SU-DHL-6 (cell line): ENCODE measurements around the gene CIB2.

ENCODE experiments used
- H2AFZ ChIP-seq: fragments of 200-600 bp; sonication (generic); 2 replicates; pipeline ENCODE4 v1.6.1; 2014; ENCODE audit warnings: low read depth, mild to moderate bottlenecking, moderate library complexity, mixed read lengths, antibody characterized with exemption, low read length; ENCODE audit not compliant: severe bottlenecking
- H3F3A ChIP-seq: fragments of 200-600 bp; shearing (Covaris generic); 2 replicates; pipeline ENCODE4 v1.6.0; 2016; ENCODE audit warnings: antibody characterized with exemption, mild to moderate bottlenecking; ENCODE audit not compliant: insufficient read depth
- H3K27ac ChIP-seq: fragments of 200-600 bp; sonication (generic); 2 replicates; pipeline ENCODE4 v1.5.1; 2016; ENCODE audit warnings: low read depth, mild to moderate bottlenecking, low read length, moderate library complexity, mixed read lengths
- H3K27me3 ChIP-seq: fragments of 200-600 bp; sonication (generic), shearing (Covaris generic); 2 replicates; pipeline ENCODE4 v1.6.0; 2014; ENCODE audit warnings: mild to moderate bottlenecking, low read length
- H3K36me3 ChIP-seq: fragments of 200-600 bp; sonication (generic); 2 replicates; pipeline ENCODE4 v1.6.1; 2014; ENCODE audit warnings: mild to moderate bottlenecking, low read length, mixed read lengths
- H3K4me2 ChIP-seq: fragments of 300-600, 200-600 bp; shearing (Covaris generic), sonication (generic); 2 replicates; pipeline ENCODE4 v1.6.0; 2014; ENCODE audit warnings: low read length, low read depth, mild to moderate bottlenecking; ENCODE audit not compliant: poor library complexity, severe bottlenecking
- H3K4me3 ChIP-seq: fragments of 200-600 bp; sonication (generic); 2 replicates; pipeline ENCODE4 v1.5.1; 2014; ENCODE audit warnings: antibody characterized with exemption, low read length, mild to moderate bottlenecking, mixed read lengths; ENCODE audit not compliant: insufficient read depth, poor library complexity, severe bottlenecking
- H3K79me2 ChIP-seq: fragments of 200-600 bp; sonication (generic); 2 replicates; pipeline ENCODE4 v1.6.1; 2014; ENCODE audit warnings: mild to moderate bottlenecking, low read length, moderate library complexity; ENCODE audit not compliant: insufficient read depth
- H3K9ac ChIP-seq: fragments of 200-600 bp; sonication (generic); 2 replicates; pipeline ENCODE4 v1.7.0; 2014; ENCODE audit warnings: mild to moderate bottlenecking, low read length
- H3K9me2 ChIP-seq: fragments of 200-600 bp; sonication (generic); replicated peaks from 2 replicates; pipeline ENCODE4 v1.6.1; 2014; ENCODE audit warnings: low read length; ENCODE audit not compliant: insufficient read depth
- H3K9me3 ChIP-seq: fragments of 200-600 bp; sonication (generic); 2 replicates; pipeline ENCODE4 v1.6.1; 2014; ENCODE audit warnings: low read length, mixed read lengths; ENCODE audit not compliant: insufficient read depth
- H4K20me1 ChIP-seq: fragments of 200-600 bp; sonication (generic); 2 replicates; pipeline ENCODE4 v1.6.1; 2014; ENCODE audit warnings: low read depth, mild to moderate bottlenecking, antibody characterized with exemption, low read length, moderate library complexity, mixed read lengths
- CTCF ChIP-seq: fragments of 200-600 bp; sonication (generic); IDR thresholded peaks from one replicate; pipeline ENCODE4 v1.5.1; 2017; ENCODE audit warnings: antibody characterized with exemption, mild to moderate bottlenecking, low read length, moderate library complexity; ENCODE audit not compliant: insufficient read depth, poor library complexity, severe bottlenecking
- EZH2phosphoT487 ChIP-seq: fragments of 200-600 bp; sonication (generic), shearing (Covaris generic); conservative IDR thresholded peaks from 2 replicates; pipeline ENCODE4 v1.6.1; 2018; ENCODE audit warnings: mild to moderate bottlenecking, antibody characterized with exemption, low read length, moderate library complexity, mixed read lengths

The CIB2 gene

GRCh38 chr15:78077871-78078210 lies 53.4 kb downstream of the CIB2 start:
- no peaks in the 10 kb centered on the region for H3K9me3 ChIP-seq
- peak overlapping the region; percentile 52 for H3K4me3 ChIP-seq
- H3K27me3 ChIP-seq = no peaks in the 10 kb centered on the region
- no peak overlapping the region for H3K27ac ChIP-seq
- H2AFZ ChIP-seq = peak overlapping the region; percentile 88
- no peaks in the 10 kb centered on the region for H3K36me3 ChIP-seq
- H3K79me2 ChIP-seq = peaks cover 6% of the 10 kb centered on the region; the same call in 1 of the 2 replicates
- peak overlapping the region; percentile 43 for H3K9ac ChIP-seq
- TF ChIP-seq CTCF (no peak), EZH2phosphoT487 (no peak)
- H3F3A ChIP-seq = no peaks in the 10 kb centered on the region
- H3K9me2 ChIP-seq = no peaks in the 10 kb centered on the region
- peak overlapping the region; percentile 61 for H3K4me2 ChIP-seq
- no peaks in the 10 kb centered on the region for H4K20me1 ChIP-seq

- H3K9me3 ChIP-seq = no peaks in the 10 kb centered on the region
- H4K20me1 ChIP-seq = no peaks in the 10 kb centered on the region
- TF ChIP-seq EZH2phosphoT487 (no peak), CTCF (no peak)
- no peaks in the 10 kb centered on the region for H3K27me3 ChIP-seq
- no peaks in the 10 kb centered on the region for H3F3A ChIP-seq
- peak within 1 kb of the TSS; percentile 71 for H3K9ac ChIP-seq
- peaks cover 6% of the 10 kb centered on the region; the same call in 1 of the 2 replicates for H3K79me2 ChIP-seq
- H2AFZ ChIP-seq = peak within 1 kb of the TSS; percentile 88
- no peak within 1 kb of the TSS for H3K27ac ChIP-seq
- no peaks in the 10 kb centered on the region for H3K36me3 ChIP-seq
- H3K4me2 ChIP-seq = peak within 1 kb of the TSS; percentile 90
- peak within 1 kb of the TSS; percentile 86 for H3K4me3 ChIP-seq
- H3K9me2 ChIP-seq = no peaks in the 10 kb centered on the region
Measured at GRCh38 chr15:78077053-78077870, 54.0 kb downstream of the CIB2 start, which contains the start of gene TBC1D2B. TSS of gene TBC1D2B (minus strand) at chr15:78077711. CDS start at chr15:78077652, 59 bp downstream.

GRCh38 chr15:78076231-78077052 lies 54.8 kb downstream of the CIB2 start:
- Histone ChIP-seq H3K36me3 (no peaks in the 10 kb centered on the region), H2AFZ (peak overlapping the region; percentile 64), H3K4me3 (peak overlapping the region; percentile 86), H3K27me3 (no peaks in the 10 kb centered on the region), H3F3A (no peaks in the 10 kb centered on the region), H3K27ac (no peak overlapping the region), H3K4me2 (peak overlapping the region; percentile 90), H3K9ac (peak overlapping the region; percentile 71), H3K9me2 (no peaks in the 10 kb centered on the region), H4K20me1 (no peaks in the 10 kb centered on the region), H3K9me3 (no peaks in the 10 kb centered on the region), H3K79me2 (peaks cover 6% of the 10 kb centered on the region; the same call in 1 of the 2 replicates)
- TF ChIP-seq CTCF = no peak
- TF ChIP-seq EZH2phosphoT487 = no peak
